Measurements from ENCODE around the gene DDX5. TPM values are rescaled to one million over a fixed set of nuclear protein-coding genes. Genes with fewer than 3 reads are reported as not detected.

The DDX5 gene
- polyA plus RNA-seq, 1 of the 3 experiments (the other 2 are of a cell fraction), result 1,642 TPM

GRCh38 chr17:64506576-64507412, 705 bp upstream of the DDX5 start, which contains the start of gene CEP95 (continued):
- TF ChIP-seq REST (IDR thresholded peaks at IDR 0.05; ENCODE audit: low read depth, low read length) (no peak), MXI1 (IDR thresholded peaks at IDR 0.05; ENCODE audit: low read depth, low read length) (peak; percentile 83), EZH2phosphoT487 (IDR thresholded peaks at IDR 0.05; ENCODE audit: borderline replicate concordance, low read depth) (no peak), USF1 (IDR thresholded peaks at IDR 0.05; ENCODE audit: borderline replicate concordance, low read depth) (peak; percentile 93), SMC3 (IDR thresholded peaks at IDR 0.05; ENCODE audit: low read depth, low read length) (no peak), TEAD4 (IDR thresholded peaks at IDR 0.05; ENCODE audit: borderline replicate concordance, insufficient read depth) (no peak), POLR2AphosphoS5 (IDR thresholded peaks at IDR 0.05; ENCODE audit: low read depth, low read length) (peak; percentile 91), RXRA (IDR thresholded peaks at IDR 0.05; ENCODE audit: borderline replicate concordance, low read depth) (peak; percentile 48; the same call in 1 of the 2 replicates), RFX5 (IDR thresholded peaks at IDR 0.05; ENCODE audit: low read length) (0 out of 2 replicates have a peak, but pooled peaks have one; percentile 41), RCOR1 (IDR thresholded peaks at IDR 0.05; ENCODE audit: low read length) (peak; percentile 18), MAX (IDR thresholded peaks at IDR 0.05; ENCODE audit: low read depth) (peak; percentile 94)

- Histone ChIP-seq H3K36me3 (replicated peaks in 1 of 2; ENCODE audit: control insufficient read depth in 1 of 2, insufficient read depth in 2 of 2, low read length in 1 of 2) (peaks cover 65 to 68% of the 10 kb centered on the region in 2 experiments), H3K4me3 (ENCODE audit: low read depth in 2 of 2, low read length in 1 of 2) (peak overlapping the region; percentile 74 to 96), H3K79me2 (ENCODE audit: insufficient read depth) (peaks cover 93% of the 10 kb centered on the region), H4K20me1 (ENCODE audit: insufficient read depth) (peaks cover 76% of the 10 kb centered on the region), H2AFZ (ENCODE audit: low read depth) (no peak overlapping the region), H3K9ac (peak overlapping the region; percentile 100), H3K9me2 (no peaks in the 10 kb centered on the region), H3K4me2 (peak overlapping the region; percentile 86), H3K27ac (ENCODE audit: low read depth in 2 of 2, low read length in 1 of 2) (peak overlapping the region; percentile 98 to 100), H3K27me3 (ENCODE audit: insufficient read depth) (no peaks in the 10 kb centered on the region), H3F3A (replicated peaks; ENCODE audit: insufficient read depth) (peaks cover 53% of the 10 kb centered on the region), H3K9me3 (no peaks in the 10 kb centered on the region), H3K4me1 (ENCODE audit: control insufficient read depth in 1 of 2, insufficient read depth in 2 of 2, low read depth in 1 of 2, low read length in 1 of 2) (peaks cover 30 to 34% of the 10 kb centered on the region in 2 experiments)
- 1% methylated on average over 76 of the region's 76 CpGs for WGBS (ENCODE audit: low lambda C conversion rate)
- CTCF ChIA-PET, result interaction anchor here (0.7 to 13.6 kb wide), 10 partner anchors 8 to 664 kb away, joined by 3 to 122 read pairs (median 4); partner anchors contain the start of gene POLG2
- POLR2A ChIA-PET, result interaction anchor here (0.5 to 4.1 kb wide), 28 partner anchors 10 to 678 kb away, joined by 3 to 140 read pairs (median 4); partner anchors contain the start of genes FTSJ3, POLG2, PSMC5 and SMARCD2
- DNase-seq, result peak; percentile 85
- no peak for TF ChIP-seq USF2 (IDR thresholded peaks at IDR 0.05; ENCODE audit: borderline replicate concordance, low read depth, low read length)
- TF ChIP-seq CHD2 (IDR thresholded peaks at IDR 0.05; ENCODE audit: low read length, partially characterized antibody), result peak; percentile 77
- TF ChIP-seq SIN3A (IDR thresholded peaks at IDR 0.05; ENCODE audit: borderline replicate concordance, low read depth, low read length), result peak; percentile 96
- TF ChIP-seq POLR2AphosphoS5 (IDR thresholded peaks at IDR 0.05; ENCODE audit: low read depth, low read length), result peak; percentile 87
- peak; percentile 97 for TF ChIP-seq YY1 (IDR thresholded peaks at IDR 0.05; ENCODE audit: low read depth)
- peak; percentile 91 for TF ChIP-seq MAX (IDR thresholded peaks at IDR 0.05; ENCODE audit: low read depth)
- TF ChIP-seq TEAD4 (IDR thresholded peaks at IDR 0.05; ENCODE audit: borderline replicate concordance, insufficient read depth), result peak; percentile 82
- TF ChIP-seq TAF1 (IDR thresholded peaks at IDR 0.05; ENCODE audit: borderline replicate concordance, low read depth, low read length), result peak; percentile 98
- peak; percentile 38; the same call in 1 of the 2 replicates for TF ChIP-seq ELF1 (IDR thresholded peaks at IDR 0.05)
- TF ChIP-seq RCOR1 (IDR thresholded peaks at IDR 0.05; ENCODE audit: low read length), result no peak; the same call in 1 of the 2 replicates
- TF ChIP-seq MXI1 (IDR thresholded peaks at IDR 0.05; ENCODE audit: low read depth, low read length), result peak; percentile 80
These were observed 519 bp downstream of the DDX5 start for GRCh38 chr17:64505340-64506200.
